Activated T-cell treated with anti-CD3 and anti-CD28 coated beads, Interleukin-2, amount 50 U/mL, for 48 hours (primary cell): ENCODE measurements around the gene SPAG16.

Experiments
- DNase-seq, 2 experiments: peaks; one replicate each; pipeline ENCODE4 v3.0.0-alpha.2; 2020

Gene SPAG16

GRCh38 chr2:214100488-214100887 is 816.2 kb downstream of the SPAG16 start:
- DNase-seq, result no peak

- no peak for DNase-seq
Measured at GRCh38 chr2:214103276-214104001, 819.2 kb downstream of the SPAG16 start.

DNA sequence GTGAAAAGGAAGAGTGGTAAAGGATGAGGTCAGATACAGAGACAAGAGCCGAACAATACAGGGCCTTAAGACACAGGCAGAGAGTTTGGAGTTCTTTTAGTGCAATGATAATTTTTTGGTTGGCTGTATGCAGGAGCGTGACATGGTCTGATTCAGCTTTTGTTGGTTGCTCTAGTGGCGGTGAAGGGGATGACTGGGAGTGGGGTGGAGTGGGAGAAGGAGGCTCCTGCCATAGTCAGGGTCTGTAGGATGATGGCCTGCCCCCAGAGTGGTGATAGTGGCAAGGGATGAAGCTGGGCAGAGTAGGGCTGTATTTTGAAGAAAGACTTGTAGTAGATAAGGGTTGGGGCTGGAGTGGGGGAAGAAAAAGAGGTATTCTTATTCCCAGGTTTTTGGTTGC is 820.0 kb downstream of the SPAG16 start:
- DNase-seq, result no peak

- no peak for DNase-seq
Measured at GRCh38 chr2:214104967-214105366, 820.7 kb downstream of the SPAG16 start.

GRCh38 chr2:214107726-214108125 is 823.5 kb downstream of the SPAG16 start:
- no peak for DNase-seq

DNA sequence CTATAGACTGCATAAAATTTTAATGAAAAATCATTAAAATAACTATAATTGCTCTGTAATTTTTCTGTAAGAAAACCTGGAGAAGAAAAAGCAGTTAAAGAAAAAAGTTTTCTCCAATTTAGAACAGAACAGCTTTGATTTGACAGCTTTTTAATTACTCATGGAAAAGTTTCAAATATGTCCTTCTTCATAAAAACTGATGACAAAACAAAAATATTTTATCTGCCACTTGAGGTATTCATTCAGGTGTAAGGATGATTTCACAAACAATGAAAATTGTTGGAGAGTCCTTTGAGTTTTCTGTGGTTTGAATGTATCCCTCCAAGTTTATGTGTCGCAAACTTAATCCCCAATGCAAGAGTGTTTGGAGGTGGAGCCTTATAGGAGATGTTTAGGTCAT is 824.3 kb downstream of the SPAG16 start:
- no peak for DNase-seq

GRCh38 chr2:214117054-214117453 is 832.8 kb downstream of the SPAG16 start:
- no peak for DNase-seq

GRCh38 chr2:214126135-214126534 is 841.9 kb downstream of the SPAG16 start:
- no peak for DNase-seq

DNA sequence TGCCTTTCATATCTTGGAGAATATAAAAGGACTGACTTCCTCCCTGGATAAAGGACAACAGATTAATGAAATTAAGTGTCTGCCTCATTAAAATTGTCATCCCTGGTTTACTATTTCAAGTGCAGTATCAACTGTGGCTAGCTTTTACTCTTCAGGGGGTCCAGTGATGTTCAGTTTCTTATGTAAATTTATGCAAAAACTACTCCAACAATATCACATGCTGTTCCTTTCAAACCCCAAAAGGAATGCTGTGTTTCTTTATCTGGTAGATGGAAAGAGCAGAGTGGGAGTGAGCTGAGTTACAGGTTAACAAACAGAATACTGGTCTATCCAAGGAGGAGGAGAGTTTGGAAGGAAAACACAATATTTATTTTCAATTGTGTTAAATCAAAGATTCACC is 842.9 kb downstream of the SPAG16 start:
- DNase-seq, result no peak

GRCh38 chr2:214127571-214127970 is 843.3 kb downstream of the SPAG16 start:
- DNase-seq, result no peak

- DNase-seq, result no peak
Measured at GRCh38 chr2:214128040-214128439, 843.8 kb downstream of the SPAG16 start.

DNA sequence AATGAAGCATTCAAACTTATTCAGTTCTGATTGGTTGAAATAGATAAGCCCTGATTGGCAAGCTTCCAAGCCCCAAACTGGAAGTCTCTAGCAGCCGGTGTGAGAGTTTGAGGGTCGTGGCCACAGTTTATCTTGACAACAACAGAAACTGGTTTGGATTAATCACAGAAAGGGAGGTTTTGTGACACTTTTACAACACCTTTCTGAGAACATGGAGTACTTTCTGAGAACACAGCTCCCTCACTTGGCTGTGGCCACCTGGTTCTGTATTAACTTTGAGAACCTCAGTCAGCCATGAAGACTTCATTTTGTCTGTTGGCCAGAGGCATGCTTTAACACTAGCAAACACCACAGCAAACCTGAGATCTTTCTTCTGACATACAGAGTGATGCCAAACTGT is 845.9 kb downstream of the SPAG16 start:
- DNase-seq, result no peak

- DNase-seq, result no peak
Measured at GRCh38 chr2:214135966-214136365, 851.7 kb downstream of the SPAG16 start.

- no peak for DNase-seq
Measured at GRCh38 chr2:214138779-214139178, 854.5 kb downstream of the SPAG16 start.

DNA sequence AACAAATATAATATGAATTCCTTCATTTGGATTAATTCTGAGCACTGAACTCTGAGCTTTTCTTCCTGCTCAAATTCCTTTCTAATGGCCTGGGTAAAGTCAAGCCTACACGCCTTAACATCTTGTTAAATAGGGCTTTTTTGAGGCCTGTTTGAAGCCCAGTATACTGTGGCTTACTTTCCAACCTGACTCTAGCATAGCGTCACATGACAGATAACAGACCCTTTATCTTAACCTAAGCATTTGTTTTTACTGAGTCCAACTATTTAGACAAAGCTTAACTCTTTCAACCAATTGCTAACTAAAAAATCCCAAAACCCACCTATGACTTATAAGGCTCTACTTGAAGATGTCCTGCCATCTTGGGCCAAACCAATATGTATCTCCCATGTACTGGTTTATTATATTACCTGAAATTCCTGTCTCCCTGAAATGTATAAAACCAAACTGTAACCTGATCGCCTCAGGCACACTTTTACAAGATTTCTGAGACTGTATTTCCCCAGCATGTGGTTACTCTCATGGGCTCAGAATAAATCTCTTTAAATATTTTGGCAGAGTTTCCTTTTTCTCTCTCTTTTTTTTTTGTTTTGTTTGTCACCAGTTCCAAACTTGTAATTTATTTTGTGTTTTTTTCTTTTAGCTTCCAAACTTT is 855.5 kb downstream of the SPAG16 start:
- DNase-seq, result no peak

DNA sequence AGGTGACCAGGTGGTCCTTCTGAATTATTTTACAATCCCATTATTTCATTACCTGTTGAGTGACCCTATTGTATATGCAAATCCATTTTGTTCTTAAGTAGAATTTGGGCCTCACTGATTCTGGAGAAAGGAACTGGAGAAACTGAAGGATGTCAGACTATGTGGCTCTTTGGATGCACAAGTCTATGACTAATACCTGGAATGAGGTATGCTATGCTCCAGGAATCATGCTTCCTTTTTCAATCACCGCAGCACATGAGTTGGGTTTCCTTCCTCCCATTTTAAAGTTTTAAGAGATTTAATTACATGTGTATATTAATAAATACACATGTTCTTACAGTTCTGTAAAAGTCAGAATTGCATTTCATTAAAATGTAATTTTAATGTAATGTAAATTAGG is 872.7 kb downstream of the SPAG16 start:
- no peak for DNase-seq

DNA sequence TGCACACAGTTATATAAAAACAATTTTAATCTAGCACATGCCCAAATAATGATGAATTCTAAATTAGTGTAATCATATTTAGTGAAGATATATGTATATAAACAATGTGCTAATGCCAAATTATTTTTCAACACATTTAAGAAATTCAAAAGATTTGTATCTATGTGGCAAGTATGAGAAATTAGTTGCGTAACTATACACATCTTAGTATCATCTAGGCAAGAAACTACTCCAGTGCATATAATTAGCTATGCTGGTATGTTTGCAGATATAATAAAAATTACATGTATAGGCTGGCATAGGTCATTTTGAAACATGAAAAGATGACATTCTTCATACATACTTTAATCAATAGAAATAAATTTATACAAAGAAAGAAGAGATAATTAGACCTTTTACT is 874.6 kb downstream of the SPAG16 start:
- DNase-seq, result no peak

DNA sequence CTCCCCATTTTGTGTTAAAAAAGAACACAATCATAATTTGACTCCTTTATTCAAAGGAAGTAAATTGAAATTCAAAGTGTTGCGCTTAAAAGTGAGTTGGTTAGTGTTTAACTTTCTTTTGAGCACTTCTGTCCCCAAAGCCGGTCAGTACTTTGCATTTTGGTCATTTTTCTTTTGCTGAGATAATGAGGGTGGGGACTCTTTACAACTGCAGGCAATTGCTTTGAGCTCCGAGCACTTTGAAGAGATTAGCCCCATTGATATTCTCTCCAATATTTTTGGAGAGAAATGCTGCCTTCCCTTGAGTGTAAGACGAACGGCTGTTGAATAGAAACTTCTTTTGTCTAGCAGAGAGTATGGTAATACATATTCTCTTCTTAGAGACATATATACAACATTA is 885.0 kb downstream of the SPAG16 start:
- DNase-seq, result no peak

- DNase-seq, result no peak
Measured at GRCh38 chr2:214169736-214170135, 885.5 kb downstream of the SPAG16 start.

- no peak for DNase-seq
Measured at GRCh38 chr2:214174563-214174962, 890.3 kb downstream of the SPAG16 start.

DNA sequence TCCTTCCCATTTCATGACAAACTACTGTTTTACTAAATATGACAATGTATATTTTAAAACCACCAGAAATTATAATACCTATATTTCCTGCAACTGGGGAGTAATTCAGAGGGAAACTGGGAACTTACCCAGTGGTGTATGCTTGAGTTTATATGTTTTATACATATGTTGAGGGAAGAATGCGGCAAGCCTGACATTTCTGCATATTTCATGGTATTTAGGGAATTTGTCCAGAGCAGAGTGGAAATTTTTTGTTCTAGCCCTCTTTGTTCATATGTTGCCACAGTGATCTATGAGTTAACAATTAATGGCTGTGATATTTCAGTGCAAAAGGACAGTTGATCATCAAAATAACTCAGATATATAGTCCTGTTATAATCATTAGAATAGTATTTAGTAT is 895.8 kb downstream of the SPAG16 start:
- no peak for DNase-seq

DNA sequence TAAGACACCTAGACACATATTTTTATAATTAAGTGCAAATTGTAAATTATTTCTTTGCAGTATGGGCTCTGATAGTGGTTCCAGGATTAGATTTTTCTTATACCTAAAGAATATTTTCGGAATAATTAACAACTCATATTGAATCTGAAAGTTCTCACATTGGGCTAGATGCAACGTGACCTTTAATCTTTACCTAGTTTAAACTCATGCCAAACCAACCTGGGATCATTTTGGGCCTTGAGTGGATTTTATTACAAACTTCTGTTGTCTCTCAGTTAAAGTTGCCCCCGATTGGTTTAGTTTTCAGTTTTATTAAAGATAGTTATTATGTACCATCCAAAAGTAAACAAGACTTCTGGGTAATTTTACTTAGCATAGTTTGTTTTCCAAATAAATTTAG is 896.4 kb downstream of the SPAG16 start:
- DNase-seq, result no peak

DNA sequence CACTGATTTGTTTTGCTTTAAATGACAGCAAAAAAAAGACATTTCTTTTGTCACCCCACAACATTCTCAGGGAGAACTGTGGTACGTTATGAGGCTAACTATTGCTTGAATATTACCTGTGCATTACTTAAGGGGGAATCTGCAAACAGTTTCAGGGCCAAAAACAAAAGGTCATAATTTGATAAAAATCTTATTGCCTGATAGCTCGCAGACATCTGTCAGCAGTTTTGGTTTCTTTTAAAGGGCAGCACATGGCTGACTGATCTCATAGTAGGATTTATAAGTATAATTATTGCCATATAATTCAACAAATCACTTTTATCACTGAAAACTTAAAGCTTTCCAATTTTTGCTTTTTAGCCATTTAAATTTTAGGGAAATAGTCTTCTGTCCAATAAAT is 900.2 kb downstream of the SPAG16 start:
- no peak for DNase-seq

DNA sequence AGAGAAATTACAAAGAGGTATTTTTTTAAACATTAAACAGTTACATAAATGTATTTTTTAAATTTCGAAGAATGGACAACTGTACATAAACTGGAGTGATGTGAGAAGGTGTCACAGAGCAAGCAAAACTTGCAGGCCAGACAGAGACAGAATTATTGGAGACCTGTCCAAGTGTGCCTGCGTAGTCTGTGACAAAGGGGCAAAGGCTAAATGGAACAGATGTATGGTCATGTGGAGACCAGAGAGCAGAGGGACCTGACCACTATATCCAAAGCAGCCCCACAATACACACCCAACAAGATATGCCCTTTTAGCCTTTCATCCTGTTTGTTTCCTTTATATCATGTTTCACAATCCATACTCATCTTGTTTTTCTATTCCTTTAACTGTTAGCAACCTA is 901.3 kb downstream of the SPAG16 start:
- no peak for DNase-seq

- no peak for DNase-seq
Measured at GRCh38 chr2:214192711-214193110, 908.4 kb downstream of the SPAG16 start.
